SK-N-SH treated with all-trans-retinoic acid at 6 μM for 48 hours (cell line): Measurements from ENCODE around the gene FAM200B.

ENCODE experiments used
- ATAC-seq: fragments of 200-7000 bp; cut with Tn5 transposase; 3 replicates; pipeline ENCODE4 v1.9.1; 2020; ENCODE audit warnings: mild to moderate bottlenecking, moderate library complexity
- ARNTL ChIP-seq: fragments of 450-650 bp; formaldehyde crosslinking; IDR thresholded peaks from 2 replicates; pipeline ENCODE4 v1.5.0; 2020; ENCODE audit warnings: low read depth, mild to moderate bottlenecking, moderate library complexity, borderline replicate concordance
- BACH2 ChIP-seq: fragments of 250-450 bp; sonication (Bioruptor Pico); IDR thresholded peaks from 2 replicates; pipeline ENCODE4 v1.9.0; 2021; ENCODE audit warnings: mild to moderate bottlenecking, borderline replicate concordance
- CREB5 ChIP-seq: fragments of 250-450 bp; sonication (Bioruptor Pico); IDR thresholded peaks from 2 replicates; pipeline ENCODE4 v1.5.1; 2020; ENCODE audit warnings: low read depth, mild to moderate bottlenecking, moderate library complexity
- CSDC2 ChIP-seq: fragments of 250-450 bp; sonication (Bioruptor Pico); IDR thresholded peaks from 2 replicates; pipeline ENCODE4 v1.5.0; 2020; ENCODE audit warnings: mild to moderate bottlenecking, moderate library complexity
- CSRNP3 ChIP-seq: fragments of 250-450 bp; sonication (Bioruptor Pico); IDR thresholded peaks from 2 replicates; pipeline ENCODE4 v1.5.1; 2021; ENCODE audit warnings: mild to moderate bottlenecking, moderate library complexity
- POU6F1 ChIP-seq: fragments of 250-450 bp; sonication (Bioruptor Pico); IDR thresholded peaks from 2 replicates; pipeline ENCODE4 v1.8.0; 2021; ENCODE audit warnings: low read depth, mild to moderate bottlenecking, moderate library complexity, borderline replicate concordance
- PPARA ChIP-seq: fragments of 250-450 bp; sonication (Bioruptor Pico); IDR thresholded peaks from 2 replicates; pipeline ENCODE4 v1.5.0; 2020; ENCODE audit warnings: mild to moderate bottlenecking, borderline replicate concordance
- RARB ChIP-seq: fragments of 250-450 bp; sonication (Bioruptor Pico); IDR thresholded peaks from 2 replicates; pipeline ENCODE4 v1.8.0; 2021; ENCODE audit warnings: mild to moderate bottlenecking, moderate library complexity
- SNAI2 ChIP-seq: fragments of 250-450 bp; sonication (Bioruptor Pico); IDR thresholded peaks from 2 replicates; pipeline ENCODE4 v1.5.0; 2020; ENCODE audit warnings: mild to moderate bottlenecking, moderate library complexity
- TCF4 ChIP-seq: fragments of 250-450 bp; sonication (Bioruptor Pico); IDR thresholded peaks from 2 replicates; pipeline ENCODE4 v1.8.0; 2021; ENCODE audit warnings: mild to moderate bottlenecking, moderate library complexity, borderline replicate concordance
- TOX ChIP-seq: fragments of 250-450 bp; sonication (Bioruptor Pico); IDR thresholded peaks from 2 replicates; pipeline ENCODE4 v1.8.0; 2021; ENCODE audit warnings: mild to moderate bottlenecking, moderate library complexity, borderline replicate concordance
- ZC3H10 ChIP-seq: fragments of 250-450 bp; sonication (Bioruptor Pico); IDR thresholded peaks from 2 replicates; pipeline ENCODE4 v1.5.1; 2021; ENCODE audit warnings: mild to moderate bottlenecking, moderate library complexity
- ZFP3 ChIP-seq: fragments of 250-450 bp; sonication (Bioruptor Pico); IDR thresholded peaks from 2 replicates; pipeline ENCODE4 v1.5.0; 2020; ENCODE audit warnings: mild to moderate bottlenecking, moderate library complexity
- ZNF565 ChIP-seq: fragments of 450-650 bp; formaldehyde crosslinking; conservative IDR thresholded peaks from 2 replicates; pipeline ENCODE4 v1.5.0; 2020; ENCODE audit warnings: low read depth, mild to moderate bottlenecking, moderate library complexity
- ZNF70 ChIP-seq: fragments of 450-650 bp; formaldehyde crosslinking; IDR thresholded peaks from 2 replicates; pipeline ENCODE4 v1.5.0; 2020; ENCODE audit warnings: mild to moderate bottlenecking, moderate library complexity
- ZNF8 ChIP-seq: fragments of 450-650 bp; formaldehyde crosslinking; IDR thresholded peaks from 2 replicates; pipeline ENCODE4 v1.5.0; 2020; ENCODE audit warnings: mild to moderate bottlenecking, moderate library complexity

FAM200B gene

GRCh38 chr4:15681372-15682241 lies at the start of gene FAM200B:
Gene FAM200B (plus strand): TSS chr4:15681827. CDS start chr4:15686978, 5,151 bp downstream.
- ATAC-seq = peak; percentile 95
- TF ChIP-seq ZNF70 (peak; percentile 23; the same call in 1 of the 2 replicates), RARB (CRISPR knock-in tag) (no peak)

- ATAC-seq = no peak
- TF ChIP-seq CSDC2 (CRISPR knock-in tag) = no peak
- no peak for TF ChIP-seq ZNF8 (CRISPR knock-in tag)
- TF ChIP-seq ZNF70 = no peak
- TF ChIP-seq CREB5 = no peak
- TF ChIP-seq PPARA (CRISPR knock-in tag) = no peak
- no peak for TF ChIP-seq ZNF565 (CRISPR knock-in tag)
- TF ChIP-seq SNAI2 = no peak
Observed at GRCh38 chr4:15636818-15637217, 44.8 kb upstream of the FAM200B start.

GRCh38 chr4:15638418-15638817 lies 43.2 kb upstream of the FAM200B start:
- TF ChIP-seq ARNTL (CRISPR knock-in tag) (no peak), RARB (CRISPR knock-in tag) (no peak), POU6F1 (CRISPR knock-in tag) (no peak), ZFP3 (CRISPR knock-in tag) (no peak), TOX (CRISPR knock-in tag) (no peak), PPARA (CRISPR knock-in tag) (no peak), CREB5 (no peak), ZNF8 (CRISPR knock-in tag) (no peak)
- no peak for ATAC-seq

- ATAC-seq = no peak
- TF ChIP-seq PPARA (CRISPR knock-in tag) = no peak
- no peak for TF ChIP-seq TCF4
- no peak for TF ChIP-seq RARB (CRISPR knock-in tag)
- TF ChIP-seq TOX (CRISPR knock-in tag) = no peak
- TF ChIP-seq ZC3H10 (CRISPR knock-in tag) = no peak
- TF ChIP-seq, all 23 proteins: peak for 0
Observed at GRCh38 chr4:15648600-15648999, 33.0 kb upstream of the FAM200B start.

GRCh38 chr4:15649914-15650545 lies 31.6 kb upstream of the FAM200B start:
- peak; percentile 32 for ATAC-seq
- TF ChIP-seq TOX (CRISPR knock-in tag) (no peak), SNAI2 (no peak), BACH2 (CRISPR knock-in tag) (no peak)

GRCh38 chr4:15651676-15652075 lies 30.0 kb upstream of the FAM200B start:
- no peak for TF ChIP-seq CSRNP3 (CRISPR knock-in tag)
- no peak for TF ChIP-seq ZNF8 (CRISPR knock-in tag)
- TF ChIP-seq ZNF70 = no peak
- no peak for ATAC-seq
